ENCODE results near the gene SIRT7. TPM values are rescaled to one million over a fixed set of nuclear protein-coding genes. Genes with fewer than 3 reads are reported as not detected.

Gene SIRT7
- total and polyA plus RNA-seq, 2 donors (not counting 3 experiments of a cell fraction or from before 2014, with no cell fraction given): 11.6 to 28.8 TPM

DNA sequence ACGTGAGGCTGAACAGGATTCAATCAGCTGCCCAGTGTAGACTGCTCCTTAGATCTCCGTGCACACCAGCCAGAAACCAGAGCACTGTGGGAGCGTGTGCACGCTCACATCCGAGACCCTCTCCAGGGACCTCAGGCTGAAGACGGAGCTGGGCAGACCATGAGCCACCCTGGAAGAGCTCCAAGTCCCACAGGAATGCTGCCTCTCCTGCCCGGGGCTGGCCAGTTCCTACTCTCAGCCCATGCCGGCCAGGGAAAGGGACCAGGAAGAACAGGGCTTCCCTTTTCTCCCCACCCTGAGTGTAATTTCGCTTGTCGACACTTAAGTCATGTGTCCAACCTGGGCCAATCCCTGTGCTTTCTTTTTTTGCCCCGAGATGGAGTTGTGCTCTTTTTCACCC lies 33.5 kb downstream of the SIRT7 start:
- intact Hi-C loops (cut with micrococcal nuclease) (no loop called here), dilution Hi-C loops (cut with MboI; ENCODE audit: extremely low pct_ligation_motif_present, low sequenced_read_pairs) (no loop called here)
- H3K36me3 ChIP-seq (ENCODE audit: control insufficient read depth in 2 of 2, extremely low read depth in 1 of 2, insufficient read depth in 2 of 2, low read length in 2 of 2): peaks cover 24 to 38% of the 10 kb centered on the region in 2 experiments
- H4K20me1 ChIP-seq (replicated peaks; ENCODE audit: control insufficient read depth, extremely low read depth, insufficient read depth, low read length): no peaks in the 10 kb centered on the region
- H3K9me3 ChIP-seq (replicated peaks; ENCODE audit: control insufficient read depth, insufficient read depth, low read length): no peaks in the 10 kb centered on the region
- no peak overlapping the region for H3K4me3 ChIP-seq (replicated peaks in 1 of 3; ENCODE audit: insufficient read depth in 1 of 3, low read depth in 1 of 3, low read length in 3 of 3)
- CTCF ChIA-PET: no interaction called here
- TF ChIP-seq, protein P1, sequence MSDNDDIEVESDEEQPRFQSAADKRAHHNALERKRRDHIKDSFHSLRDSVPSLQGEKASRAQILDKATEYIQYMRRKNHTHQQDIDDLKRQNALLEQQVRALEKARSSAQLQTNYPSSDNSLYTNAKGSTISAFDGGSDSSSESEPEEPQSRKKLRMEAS (IDR thresholded peaks at IDR 0.05; ENCODE audit: insufficient read depth, insufficient read length): no peak
- TF ChIP-seq FOS (IDR thresholded peaks at IDR 0.05; ENCODE audit: borderline replicate concordance, insufficient read depth, low read length) (no peak), GATA2 (IDR thresholded peaks at IDR 0.05; ENCODE audit: insufficient read depth, insufficient read length, low read depth, low read length) (no peak), POLR2A (IDR thresholded peaks at IDR 0.05; ENCODE audit: low read depth, low read length) (no peak), MYC (IDR thresholded peaks at IDR 0.05; ENCODE audit: low read depth, low read length) (no peak), JUN (IDR thresholded peaks at IDR 0.05; ENCODE audit: borderline replicate concordance, insufficient read depth, insufficient read length, low read depth) (no peak), POLR2AphosphoS5 (IDR thresholded peaks at IDR 0.05; ENCODE audit: insufficient read depth, low read depth, low read length) (no peak), EZH2 (IDR thresholded peaks at IDR 0.05; ENCODE audit: borderline replicate concordance, low read depth, low read length, severe bottlenecking) (no peak)
- TF ChIP-seq, protein P2, sequence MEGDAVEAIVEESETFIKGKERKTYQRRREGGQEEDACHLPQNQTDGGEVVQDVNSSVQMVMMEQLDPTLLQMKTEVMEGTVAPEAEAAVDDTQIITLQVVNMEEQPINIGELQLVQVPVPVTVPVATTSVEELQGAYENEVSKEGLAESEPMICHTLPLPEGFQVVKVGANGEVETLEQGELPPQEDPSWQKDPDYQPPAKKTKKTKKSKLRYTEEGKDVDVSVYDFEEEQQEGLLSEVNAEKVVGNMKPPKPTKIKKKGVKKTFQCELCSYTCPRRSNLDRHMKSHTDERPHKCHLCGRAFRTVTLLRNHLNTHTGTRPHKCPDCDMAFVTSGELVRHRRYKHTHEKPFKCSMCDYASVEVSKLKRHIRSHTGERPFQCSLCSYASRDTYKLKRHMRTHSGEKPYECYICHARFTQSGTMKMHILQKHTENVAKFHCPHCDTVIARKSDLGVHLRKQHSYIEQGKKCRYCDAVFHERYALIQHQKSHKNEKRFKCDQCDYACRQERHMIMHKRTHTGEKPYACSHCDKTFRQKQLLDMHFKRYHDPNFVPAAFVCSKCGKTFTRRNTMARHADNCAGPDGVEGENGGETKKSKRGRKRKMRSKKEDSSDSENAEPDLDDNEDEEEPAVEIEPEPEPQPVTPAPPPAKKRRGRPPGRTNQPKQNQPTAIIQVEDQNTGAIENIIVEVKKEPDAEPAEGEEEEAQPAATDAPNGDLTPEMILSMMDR (IDR thresholded peaks at IDR 0.05; ENCODE audit: extremely low read depth in 1 of 2, insufficient read depth in 1 of 2, low read depth in 1 of 2, low read length in 2 of 2): no peak
- no peak overlapping the region for H3K27ac ChIP-seq (ENCODE audit: insufficient read depth, low read depth, low read length)
- H3K9ac ChIP-seq (replicated peaks; ENCODE audit: extremely low read depth, insufficient read depth, low read length): no peak overlapping the region
- BruUV-seq (replicated peaks): no TSS peak
- no peak overlapping the region for H2AFZ ChIP-seq (ENCODE audit: low read depth, low read length)
- H3K27me3 ChIP-seq (ENCODE audit: control insufficient read depth in 2 of 2, insufficient read depth in 2 of 2, low read length in 2 of 2): no peaks in the 10 kb centered on the region
- DNase-seq (ENCODE audit: low read depth, low spot score): no peak
- peaks cover 28% of the 10 kb centered on the region for H3K79me2 ChIP-seq (ENCODE audit: control insufficient read depth, insufficient read depth, low read length)
- H3K9me1 ChIP-seq (replicated peaks; ENCODE audit: control insufficient read depth, extremely low read depth, insufficient read depth, low read length): no peaks in the 10 kb centered on the region
- H3K4me1 ChIP-seq (ENCODE audit: control insufficient read depth, extremely low read depth, insufficient read depth, low read length): peaks cover under 1% of the 10 kb centered on the region
- H3K4me2 ChIP-seq (ENCODE audit: insufficient read depth, low read length): no peak overlapping the region
- no peak for FAIRE-seq
- POLR2A ChIA-PET: no interaction called here
